ENCODE results near the gene DTX3. TPM values are rescaled to one million over a fixed set of nuclear protein-coding genes. Genes with fewer than 3 reads are reported as not detected.

DTX3 gene
- total RNA-seq, 1 donor from 2014 or later: 99.6 TPM

- Mint-ChIP-seq H3K4me3 (ENCODE audit: unreplicated experiment) (peak overlapping the region; percentile 92), H3K27ac (ENCODE audit: unreplicated experiment) (no peak overlapping the region), H3K27me3 (ENCODE audit: unreplicated experiment) (no peaks in the 10 kb centered on the region), H3K9me3 (ENCODE audit: unreplicated experiment) (no peaks in the 10 kb centered on the region), H3K4me1 (ENCODE audit: low read depth, unreplicated experiment) (peaks cover 6% of the 10 kb centered on the region), H3K36me3 (ENCODE audit: unreplicated experiment) (no peaks in the 10 kb centered on the region)
- TF ChIP-seq CTCF (IDR thresholded peaks at IDR 0.05; ENCODE audit: partially characterized antibody, unreplicated experiment): no peak
- no peak for DNase-seq
Observed at GRCh38 chr12:57591782-57592325, 12.8 kb upstream of the DTX3 start.

- H3K4me3 Mint-ChIP-seq (ENCODE audit: unreplicated experiment): peak overlapping the region; percentile 92
- TF ChIP-seq CTCF (IDR thresholded peaks at IDR 0.05; ENCODE audit: partially characterized antibody, unreplicated experiment): no peak
- no peak for DNase-seq
- no peaks in the 10 kb centered on the region for H3K27me3 Mint-ChIP-seq (ENCODE audit: unreplicated experiment)
- peaks cover 6% of the 10 kb centered on the region for H3K4me1 Mint-ChIP-seq (ENCODE audit: low read depth, unreplicated experiment)
- no peak overlapping the region for H3K27ac Mint-ChIP-seq (ENCODE audit: unreplicated experiment)
- no peaks in the 10 kb centered on the region for H3K9me3 Mint-ChIP-seq (ENCODE audit: unreplicated experiment)
- no peaks in the 10 kb centered on the region for H3K36me3 Mint-ChIP-seq (ENCODE audit: unreplicated experiment)
Observed at GRCh38 chr12:57592551-57593165, 12.0 kb upstream of the DTX3 start.

GRCh38 chr12:57593187-57593586, 11.4 kb upstream of the DTX3 start:
- Mint-ChIP-seq H3K36me3 (ENCODE audit: unreplicated experiment) (no peaks in the 10 kb centered on the region), H3K27me3 (ENCODE audit: unreplicated experiment) (no peaks in the 10 kb centered on the region)

GRCh38 chr12:57600395-57600794, 4.2 kb upstream of the DTX3 start:
- no peak for TF ChIP-seq CTCF (IDR thresholded peaks at IDR 0.05; ENCODE audit: partially characterized antibody, unreplicated experiment)
- DNase-seq: no peak
- H3K4me1 Mint-ChIP-seq (ENCODE audit: low read depth, unreplicated experiment): peaks cover 17% of the 10 kb centered on the region

More at GRCh38 chr12:57593187-57593586, 11.4 kb upstream of the DTX3 start:
- TF ChIP-seq CTCF (IDR thresholded peaks at IDR 0.05; ENCODE audit: partially characterized antibody, unreplicated experiment): no peak
- Mint-ChIP-seq H3K4me1 (ENCODE audit: low read depth, unreplicated experiment) (peaks cover 6% of the 10 kb centered on the region), H3K27ac (ENCODE audit: unreplicated experiment) (no peak overlapping the region), H3K4me3 (ENCODE audit: unreplicated experiment) (no peak overlapping the region), H3K9me3 (ENCODE audit: unreplicated experiment) (no peaks in the 10 kb centered on the region)
- no peak for DNase-seq

GRCh38 chr12:57602544-57602943, 2.1 kb upstream of the DTX3 start:
- H3K36me3 Mint-ChIP-seq (ENCODE audit: unreplicated experiment): peaks cover 13% of the 10 kb centered on the region
- TF ChIP-seq CTCF (IDR thresholded peaks at IDR 0.05; ENCODE audit: partially characterized antibody, unreplicated experiment): no peak
- H3K27ac Mint-ChIP-seq (ENCODE audit: unreplicated experiment): no peak overlapping the region
- H3K4me3 Mint-ChIP-seq (ENCODE audit: unreplicated experiment): no peak overlapping the region
- no peak for DNase-seq
- peaks cover 13% of the 10 kb centered on the region for H3K27me3 Mint-ChIP-seq (ENCODE audit: unreplicated experiment)
- peaks cover 24% of the 10 kb centered on the region for H3K9me3 Mint-ChIP-seq (ENCODE audit: unreplicated experiment)
- H3K4me1 Mint-ChIP-seq (ENCODE audit: low read depth, unreplicated experiment): peaks cover 33% of the 10 kb centered on the region

More at GRCh38 chr12:57600395-57600794, 4.2 kb upstream of the DTX3 start:
- peaks cover 10% of the 10 kb centered on the region for H3K27me3 Mint-ChIP-seq (ENCODE audit: unreplicated experiment)
- H3K9me3 Mint-ChIP-seq (ENCODE audit: unreplicated experiment): peaks cover 18% of the 10 kb centered on the region
- peaks cover 13% of the 10 kb centered on the region for H3K36me3 Mint-ChIP-seq (ENCODE audit: unreplicated experiment)
- H3K4me3 Mint-ChIP-seq (ENCODE audit: unreplicated experiment): no peak overlapping the region
- H3K27ac Mint-ChIP-seq (ENCODE audit: unreplicated experiment): no peak overlapping the region

All from glutamatergic neuron (in vitro differentiated cells).